Neutrophil (primary cell): ENCODE measurements around the gene NCAPD3.
"Not testable (repeated sequence)": the region's sequence is repeated elsewhere in the genome, so short reads cannot be mapped to it uniquely, and the experiment has no call there.

Experiments used
- H3K27ac ChIP-seq: fragments of 200-600 bp; sonication (generic); 2 replicates; pipeline ENCODE4 v1.5.1; 2016; ENCODE audit warnings: mild to moderate bottlenecking, moderate library complexity
- H3K27me3 ChIP-seq: fragments of 200-600 bp; sonication (generic); 2 replicates; pipeline ENCODE4 v1.6.0; 2016; ENCODE audit warnings: mild to moderate bottlenecking
- H3K36me3 ChIP-seq: fragments of 200-600 bp; sonication (generic); 2 replicates; pipeline ENCODE4 v1.5.1; 2017
- H3K4me1 ChIP-seq, 2 experiments: fragments of 200-600 bp in 1 of 2; sonication (generic) in 1 of 2; 1 replicate in 1 of 2; 2 replicates in 1 of 2; pipeline versions ENCODE4 v1.5.1 to v1.6.1; 2013 to 2016; ENCODE audit warnings: low read depth in 1 of 2, low read length in 1 of 2, mild to moderate bottlenecking in 1 of 2, moderate library complexity in 1 of 2; ENCODE audit not compliant: control insufficient read depth in 1 of 2, insufficient read depth in 1 of 2
- H3K4me3 ChIP-seq, 2 experiments: fragments of 200-600 bp in 1 of 2; sonication (generic) in 1 of 2; 1 replicate in 1 of 2; 2 replicates in 1 of 2; pipeline ENCODE4 v1.5.1; 2013 to 2016; ENCODE audit warnings: low read depth in 1 of 2, low read length in 1 of 2, mild to moderate bottlenecking in 1 of 2, moderate library complexity in 1 of 2
- H3K9me3 ChIP-seq: fragments of 200-600 bp; sonication (generic); 2 replicates; pipeline ENCODE4 v1.5.1; 2016
- CTCF ChIP-seq: fragments of 200-600 bp; sonication (generic); IDR thresholded peaks from 2 replicates; pipeline ENCODE4 v1.5.1; 2016; ENCODE audit warnings: antibody characterized with exemption

NCAPD3 gene

GRCh38 chr11:134119094-134119493, 104.7 kb downstream of the NCAPD3 start:
- peaks cover 38% of the 10 kb centered on the region for H3K27me3 ChIP-seq
- no peaks in the 10 kb centered on the region for H3K36me3 ChIP-seq
- no peaks in the 10 kb centered on the region for H3K9me3 ChIP-seq
- no peaks in the 10 kb centered on the region for H3K4me1 ChIP-seq
- TF ChIP-seq CTCF, result no peak
- H3K27ac ChIP-seq, result no peak overlapping the region
- no peak overlapping the region for H3K4me3 ChIP-seq

DNA sequence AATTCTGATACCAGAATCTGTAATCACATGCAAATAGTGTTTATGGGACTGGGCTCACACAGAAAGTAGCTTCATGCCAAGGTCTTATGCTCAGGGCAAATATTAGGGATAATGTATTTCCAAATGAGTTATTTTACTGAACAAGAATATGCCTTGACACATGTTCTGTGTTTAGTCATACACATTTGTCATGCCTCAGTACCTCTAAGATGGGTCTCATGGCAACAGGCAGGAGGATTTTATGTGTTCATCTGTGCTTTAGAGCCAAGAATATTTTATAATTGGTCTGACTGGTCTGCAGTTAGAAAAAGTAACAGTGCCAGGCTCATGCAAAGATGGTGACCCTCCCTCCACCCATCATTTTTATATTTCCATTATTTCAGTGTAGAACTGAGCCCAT, 105.8 kb downstream of the NCAPD3 start:
- no peaks in the 10 kb centered on the region for H3K9me3 ChIP-seq
- peaks cover 27% of the 10 kb centered on the region for H3K27me3 ChIP-seq
- no peaks in the 10 kb centered on the region for H3K4me1 ChIP-seq
- H3K36me3 ChIP-seq, result no peaks in the 10 kb centered on the region
- no peak overlapping the region for H3K4me3 ChIP-seq
- H3K27ac ChIP-seq, result no peak overlapping the region
- no peak for TF ChIP-seq CTCF

- Histone ChIP-seq H3K4me3 (no peak overlapping the region), H3K9me3 (no peaks in the 10 kb centered on the region), H3K27ac (no peak overlapping the region), H3K27me3 (peaks cover 9% of the 10 kb centered on the region), H3K4me1 (no peaks in the 10 kb centered on the region), H3K36me3 (no peaks in the 10 kb centered on the region)
- no peak for TF ChIP-seq CTCF
These were observed 107.6 kb downstream of the NCAPD3 start for GRCh38 chr11:134116210-134116609.

- not testable (repeated sequence) for H3K9me3 ChIP-seq, H3K4me1 ChIP-seq, H3K4me3 ChIP-seq, H3K36me3 ChIP-seq, H3K27me3 ChIP-seq, H3K27ac ChIP-seq
These were observed 110.0 kb downstream of the NCAPD3 start for GRCh38 chr11:134113787-134114186.

DNA sequence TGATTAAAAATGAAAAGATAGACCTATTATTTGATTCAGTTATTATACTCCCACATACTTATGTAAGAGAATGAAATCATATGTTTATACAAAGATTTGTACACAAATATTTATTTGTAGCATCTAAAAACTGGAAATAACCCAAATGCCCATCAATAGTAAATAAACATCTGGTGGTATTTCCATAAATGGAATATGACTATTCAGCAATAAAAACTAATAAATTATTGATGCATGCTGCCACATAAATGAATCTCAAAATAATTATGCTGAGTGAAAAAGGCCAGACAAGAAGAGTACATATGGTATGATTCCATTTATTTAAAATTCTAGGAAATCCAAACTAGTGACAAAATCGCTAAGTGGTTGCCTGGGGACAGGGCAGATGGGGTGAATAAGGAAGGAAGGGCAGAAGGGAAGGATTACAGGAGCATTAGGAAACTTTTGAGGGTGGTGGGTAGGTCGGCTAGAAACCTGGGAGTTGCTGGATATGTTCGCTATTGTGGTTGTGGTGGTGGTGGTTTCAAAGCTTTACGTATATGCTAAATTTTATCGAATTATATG, 113.4 kb downstream of the NCAPD3 start:
- Histone ChIP-seq H3K9me3 (no peaks in the 10 kb centered on the region), H3K36me3 (no peaks in the 10 kb centered on the region), H3K4me3 (no peak overlapping the region), H3K27me3 (no peaks in the 10 kb centered on the region), H3K27ac (no peak overlapping the region), H3K4me1 (no peaks in the 10 kb centered on the region)
- TF ChIP-seq CTCF, result no peak
